ENCODE measurements around the gene KRTAP10-8. TPM values are rescaled to one million over a fixed set of nuclear protein-coding genes. Genes with fewer than 3 reads are reported as not detected.
"Not testable (repeated sequence)": the region's sequence is repeated elsewhere in the genome, so short reads cannot be mapped to it uniquely, and the experiment has no call there.

KRTAP10-8 gene
- total RNA-seq, 2 donors from 2014 or later = not detected

DNA sequence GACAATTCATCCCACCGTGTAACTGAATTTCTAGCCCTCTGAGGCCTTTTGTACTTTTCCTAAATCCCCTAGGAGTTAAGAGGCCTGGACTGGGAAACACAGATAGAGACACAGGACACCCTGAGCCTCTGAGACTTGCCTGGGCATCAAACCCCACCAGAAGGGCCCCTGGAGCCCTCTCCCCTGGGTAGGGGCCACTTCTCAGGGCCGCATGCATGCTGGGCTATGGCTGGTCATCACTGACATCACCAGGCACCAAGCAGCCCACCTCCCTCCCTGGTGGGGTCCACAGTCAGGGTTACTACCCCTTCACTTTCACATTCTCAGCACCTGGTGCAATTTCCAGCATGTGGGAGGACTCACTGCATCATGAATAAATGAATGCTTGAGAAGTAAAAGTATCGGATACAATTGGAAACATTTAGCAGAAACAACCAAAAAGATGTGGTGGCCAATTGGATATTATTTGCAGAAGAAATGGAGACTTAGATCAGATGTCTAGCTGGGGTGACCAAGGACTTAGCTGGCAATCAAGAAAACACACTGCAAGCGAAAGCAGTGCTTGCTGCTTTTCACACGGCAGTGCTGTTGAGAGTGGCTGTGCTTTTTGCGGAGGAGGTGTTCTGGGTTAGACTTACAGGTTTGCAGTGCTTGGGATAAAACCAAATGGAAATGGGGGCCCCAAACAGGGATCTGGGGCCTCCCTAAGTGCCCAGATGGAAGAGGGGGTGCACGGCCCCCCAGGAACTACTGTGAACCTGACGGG lies 12.4 kb upstream of the KRTAP10-8 start:
- no peaks in the 10 kb centered on the region for H3K36me3 Mint-ChIP-seq
- no peaks in the 10 kb centered on the region for H3K9me3 Mint-ChIP-seq
- H3K27me3 Mint-ChIP-seq = peaks cover 8 to 20% of the 10 kb centered on the region in 2 donors
- H3K4me1 Mint-ChIP-seq (ENCODE audit: low read depth in 2 of 2) = no peaks in the 10 kb centered on the region
- DNase-seq (ENCODE audit: low spot score) = no peak
- H3K4me3 Mint-ChIP-seq = no peak overlapping the region
- no peak for ATAC-seq
- H3K27ac Mint-ChIP-seq = no peak overlapping the region

DNA sequence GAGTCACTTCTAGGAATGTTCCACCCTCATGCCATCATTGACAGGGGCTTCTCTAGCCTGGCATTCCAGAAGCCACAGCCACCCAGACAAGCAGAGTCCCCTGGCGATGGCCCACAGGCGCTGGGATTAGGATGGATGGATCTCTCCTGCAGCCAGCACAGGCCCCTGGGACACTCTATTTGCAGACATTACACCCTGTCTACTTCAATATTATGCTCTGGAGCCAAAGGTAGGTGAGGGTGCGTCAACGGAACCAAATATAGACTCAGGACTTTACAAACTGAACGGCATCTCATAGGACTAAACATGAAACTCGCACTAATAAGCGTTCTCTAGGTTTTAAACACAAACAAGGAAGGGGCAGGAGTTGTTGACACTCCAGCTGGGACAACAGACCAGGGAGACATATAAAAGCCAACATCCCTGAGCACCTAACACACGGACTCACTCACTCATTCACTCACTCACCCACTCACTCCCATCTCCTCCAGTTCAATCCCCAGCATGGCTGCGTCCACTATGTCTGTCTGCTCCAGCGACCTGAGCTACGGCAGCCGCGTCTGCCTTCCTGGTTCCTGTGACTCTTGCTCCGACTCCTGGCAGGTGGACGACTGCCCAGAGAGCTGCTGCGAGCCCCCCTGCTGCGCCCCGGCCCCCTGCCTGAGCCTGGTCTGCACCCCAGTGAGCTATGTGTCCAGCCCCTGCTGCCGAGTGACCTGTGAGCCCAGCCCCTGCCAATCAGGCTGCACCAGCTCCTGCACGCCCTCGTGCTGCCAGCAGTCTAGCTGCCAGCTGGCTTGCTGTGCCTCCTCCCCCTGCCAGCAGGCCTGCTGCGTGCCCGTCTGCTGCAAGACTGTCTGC lies 11.5 kb upstream of the KRTAP10-8 start, which contains the start of gene KRTAP10-7:
Gene KRTAP10-7 (plus strand): TSS at position 480 of the 861 bp plus-strand sequence. CDS start 25 bp downstream, at position 505.
- H3K36me3 Mint-ChIP-seq; H3K27ac Mint-ChIP-seq; H3K4me1 Mint-ChIP-seq (ENCODE audit: low read depth in 2 of 2); H3K4me3 Mint-ChIP-seq; ATAC-seq; DNase-seq (ENCODE audit: low spot score); H3K9me3 Mint-ChIP-seq: not testable (repeated sequence)
- peaks cover 16 to 20% of the 10 kb centered on the region in 2 donors for H3K27me3 Mint-ChIP-seq

DNA sequence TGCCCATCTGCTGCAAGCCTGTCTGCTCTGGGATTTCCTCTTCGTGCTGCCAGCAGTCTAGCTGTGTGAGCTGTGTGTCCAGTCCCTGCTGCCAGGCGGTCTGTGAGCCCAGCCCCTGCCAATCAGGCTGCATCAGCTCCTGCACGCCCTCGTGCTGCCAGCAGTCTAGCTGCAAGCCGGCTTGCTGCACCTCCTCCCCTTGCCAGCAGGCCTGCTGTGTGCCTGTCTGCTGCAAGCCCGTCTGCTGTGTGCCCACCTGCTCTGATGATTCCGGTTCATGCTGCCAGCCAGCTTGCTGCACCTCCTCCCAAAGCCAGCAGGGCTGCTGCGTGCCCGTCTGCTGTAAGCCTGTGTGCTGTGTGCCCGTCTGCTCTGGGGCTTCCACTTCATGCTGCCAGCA lies 10.8 kb upstream of the KRTAP10-8 start:
- DNase-seq (ENCODE audit: low spot score); H3K36me3 Mint-ChIP-seq; ATAC-seq; H3K4me1 Mint-ChIP-seq (ENCODE audit: low read depth in 2 of 2); H3K27ac Mint-ChIP-seq; H3K4me3 Mint-ChIP-seq; H3K9me3 Mint-ChIP-seq: not testable (repeated sequence)
- H3K27me3 Mint-ChIP-seq = peaks cover 22% of the 10 kb centered on the region in 2 donors

DNA sequence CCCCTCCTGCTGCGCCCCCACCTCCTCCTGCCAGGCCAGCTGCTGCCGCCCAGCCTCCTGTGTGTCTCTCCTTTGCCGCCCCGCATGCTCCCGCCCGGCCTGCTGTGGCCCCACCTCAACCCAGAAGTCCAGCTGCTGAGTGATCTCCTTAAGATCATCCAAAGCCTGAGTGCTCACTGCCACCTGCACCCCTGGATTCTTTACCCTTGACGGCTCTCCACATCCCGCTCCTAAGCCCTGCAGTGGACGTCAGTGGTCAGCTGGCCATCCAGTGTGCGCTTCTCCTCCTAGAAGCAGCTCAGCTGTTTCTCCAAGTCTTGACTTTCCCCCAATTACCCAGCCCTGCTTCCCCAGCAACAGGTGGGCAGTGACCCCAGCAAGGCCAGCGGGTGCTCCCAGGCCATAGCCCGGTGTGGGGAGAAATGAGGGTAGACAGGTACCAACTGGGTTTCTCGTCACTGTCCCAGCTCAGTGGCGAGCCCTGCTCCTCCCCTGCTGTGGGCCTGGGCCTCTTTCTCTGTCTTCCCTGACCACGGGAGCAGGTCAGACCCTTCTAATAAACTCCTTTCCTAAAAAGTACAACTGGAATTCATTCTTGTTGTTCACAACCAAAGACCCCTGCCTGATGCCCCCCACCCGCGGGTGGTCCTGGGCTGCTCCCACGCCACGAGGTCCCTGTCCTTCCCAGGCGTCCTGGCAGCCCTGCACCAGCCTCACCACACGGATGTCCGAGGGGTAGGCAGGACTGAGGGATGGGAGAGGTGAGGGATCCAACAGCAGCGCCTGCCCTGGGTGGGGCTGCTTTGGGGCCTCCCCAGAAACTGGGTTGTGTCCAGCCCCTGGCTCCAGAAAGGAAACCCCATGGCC lies 10.1 kb upstream of the KRTAP10-8 start:
- ATAC-seq (no peak), DNase-seq (ENCODE audit: low spot score) (no peak)
- Mint-ChIP-seq H3K4me3 (no peak overlapping the region), H3K4me1 (ENCODE audit: low read depth in 2 of 2) (no peaks in the 10 kb centered on the region), H3K27ac (no peak overlapping the region), H3K27me3 (peaks cover 22 to 25% of the 10 kb centered on the region in 2 donors), H3K36me3 (no peaks in the 10 kb centered on the region), H3K9me3 (no peaks in the 10 kb centered on the region)

DNA sequence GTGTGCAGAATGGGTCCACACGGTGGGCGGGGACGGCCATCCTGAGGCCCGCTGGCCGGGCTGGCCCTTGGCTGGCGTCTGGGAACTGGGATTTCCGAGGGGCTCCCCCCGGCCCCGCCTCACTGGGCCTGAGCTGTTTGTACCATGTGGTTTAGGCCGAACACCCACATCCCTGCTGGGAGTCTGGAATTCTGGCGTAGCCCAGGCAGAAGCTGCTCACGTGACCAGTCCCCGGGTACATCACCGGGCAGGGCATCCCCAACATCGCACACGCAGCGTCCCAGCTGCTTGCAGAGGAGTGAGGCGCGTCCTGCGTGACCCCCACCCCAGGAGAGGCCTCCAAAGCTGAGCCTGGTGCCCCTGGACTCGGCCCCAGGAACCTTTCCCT lies 9.4 kb upstream of the KRTAP10-8 start:
- no peaks in the 10 kb centered on the region for H3K9me3 Mint-ChIP-seq
- DNase-seq (ENCODE audit: low spot score) = no peak
- H3K4me1 Mint-ChIP-seq (ENCODE audit: low read depth in 2 of 2) = no peaks in the 10 kb centered on the region
- H3K27ac Mint-ChIP-seq = no peak overlapping the region
- ATAC-seq = no peak
- peaks cover 23 to 25% of the 10 kb centered on the region in 2 donors for H3K27me3 Mint-ChIP-seq
- no peaks in the 10 kb centered on the region for H3K36me3 Mint-ChIP-seq
- H3K4me3 Mint-ChIP-seq = no peak overlapping the region

DNA sequence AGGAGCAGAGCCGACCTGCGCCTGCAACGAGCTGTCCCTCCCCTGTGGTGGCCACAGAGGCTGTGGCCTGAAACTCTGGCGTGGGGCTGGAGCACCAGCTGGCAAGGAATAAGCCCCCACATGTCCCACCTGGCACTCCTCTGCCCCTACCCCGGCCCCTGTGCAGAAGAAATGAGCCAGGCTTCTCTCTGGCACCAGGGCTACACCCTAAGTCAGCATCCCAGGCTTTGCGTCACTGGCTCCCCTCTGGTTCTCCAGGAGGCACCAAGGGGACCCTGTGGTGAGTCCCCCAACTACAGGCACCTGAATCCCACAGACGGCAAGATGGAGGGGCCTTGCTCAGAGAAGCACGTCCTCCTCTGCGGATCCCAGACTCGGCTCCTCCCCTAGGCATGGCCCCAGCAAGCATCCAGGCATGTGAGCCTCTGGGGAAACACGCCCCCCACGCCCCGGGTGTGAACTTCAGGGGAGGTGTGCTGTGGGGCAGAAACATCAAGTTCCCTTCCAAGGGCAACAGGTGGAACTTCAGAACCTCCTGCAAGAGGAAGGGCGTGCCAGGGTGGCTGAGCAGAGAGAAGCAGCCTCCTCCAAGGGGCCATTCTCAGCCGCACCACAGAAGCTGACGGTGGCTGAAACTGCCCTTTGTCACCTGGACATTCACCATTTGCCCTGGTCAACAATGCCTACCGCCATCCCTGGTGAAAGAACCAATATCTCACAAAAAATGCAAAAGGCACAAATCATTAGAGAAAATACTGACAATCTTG lies 8.6 kb upstream of the KRTAP10-8 start:
- no peak for DNase-seq (ENCODE audit: low spot score)
- Mint-ChIP-seq H3K4me1 (ENCODE audit: low read depth in 2 of 2) (no peaks in the 10 kb centered on the region), H3K4me3 (no peak overlapping the region), H3K9me3 (no peaks in the 10 kb centered on the region), H3K36me3 (no peaks in the 10 kb centered on the region), H3K27ac (no peak overlapping the region), H3K27me3 (peaks cover 20 to 23% of the 10 kb centered on the region in 2 donors)
- ATAC-seq = no peak

DNA sequence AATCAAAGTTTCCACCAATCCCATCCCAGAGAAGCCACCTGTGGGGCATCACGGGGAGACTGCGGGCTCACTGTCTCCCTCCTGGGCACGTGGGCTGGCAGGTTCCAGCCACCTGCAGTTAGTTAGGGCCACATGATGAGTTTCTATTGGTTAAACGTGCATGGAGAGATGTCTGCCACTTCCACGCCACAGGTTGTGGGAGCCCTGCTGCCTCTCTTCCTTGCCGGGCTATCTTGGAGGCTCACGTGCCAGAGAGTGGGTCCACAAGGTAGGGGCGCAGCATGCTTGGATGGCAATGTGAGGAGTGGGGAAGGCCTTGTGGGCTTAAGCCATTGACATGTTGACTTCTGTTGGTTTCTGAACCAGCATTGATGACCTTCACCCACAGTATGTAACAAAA lies 8.0 kb upstream of the KRTAP10-8 start:
- peaks cover 3% of the 10 kb centered on the region for H3K36me3 Mint-ChIP-seq
- no peaks in the 10 kb centered on the region for H3K4me1 Mint-ChIP-seq (ENCODE audit: low read depth in 2 of 2)
- peaks cover 2% of the 10 kb centered on the region for H3K9me3 Mint-ChIP-seq
- no peak overlapping the region for H3K27ac Mint-ChIP-seq
- no peak for ATAC-seq
- peaks cover 18 to 20% of the 10 kb centered on the region in 2 donors for H3K27me3 Mint-ChIP-seq
- no peak for DNase-seq (ENCODE audit: low spot score)
- H3K4me3 Mint-ChIP-seq = no peak overlapping the region

DNA sequence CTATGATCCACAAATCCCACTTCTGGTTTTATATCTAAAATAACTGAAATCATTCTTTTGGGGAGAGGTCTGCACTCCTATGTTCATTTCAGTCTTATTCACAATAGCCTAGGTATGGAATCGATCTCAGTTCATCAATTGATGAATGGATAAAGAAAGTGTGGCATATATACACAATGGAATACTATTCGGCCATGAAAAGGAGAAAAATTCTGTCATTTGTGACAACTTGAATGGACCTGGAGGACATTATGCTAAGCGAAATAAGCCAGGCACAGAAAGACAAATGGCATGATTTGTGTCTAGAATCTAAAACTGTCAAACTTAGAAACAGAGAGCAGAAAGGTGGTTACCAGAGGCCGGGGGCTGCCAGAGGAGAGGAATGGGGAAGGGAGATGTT lies 5.4 kb upstream of the KRTAP10-8 start:
- DNase-seq (ENCODE audit: low spot score) (no peak), ATAC-seq (no peak)
- H3K9me3 Mint-ChIP-seq = peaks cover 17% of the 10 kb centered on the region
- H3K4me1 Mint-ChIP-seq (ENCODE audit: low read depth in 2 of 2) = no peaks in the 10 kb centered on the region
- peaks cover 21% of the 10 kb centered on the region for H3K36me3 Mint-ChIP-seq
- peaks cover 18 to 22% of the 10 kb centered on the region in 2 donors for H3K27me3 Mint-ChIP-seq
- H3K4me3 Mint-ChIP-seq = no peak overlapping the region
- H3K27ac Mint-ChIP-seq = no peak overlapping the region

DNA sequence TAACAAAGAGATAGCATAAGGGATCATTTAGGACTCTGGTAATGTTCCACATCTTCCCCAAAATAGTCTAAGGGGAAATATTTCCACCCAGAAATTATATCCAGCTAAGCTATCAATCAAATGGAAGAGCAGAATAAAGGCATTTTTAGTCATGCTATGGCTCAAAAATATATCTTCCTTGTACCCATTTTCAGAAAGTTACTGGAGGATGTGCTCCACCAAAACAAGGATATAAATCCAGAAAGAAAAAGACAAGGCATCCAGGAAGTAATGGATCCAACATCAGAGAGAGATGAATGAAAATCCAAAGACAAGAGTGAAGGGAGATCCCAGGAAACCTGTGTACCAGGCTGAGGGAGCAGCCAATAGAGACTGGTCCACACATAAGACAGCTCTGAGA lies 2.7 kb upstream of the KRTAP10-8 start:
- DNase-seq (ENCODE audit: low spot score) (no peak), ATAC-seq (no peak)
- no peak overlapping the region for H3K4me3 Mint-ChIP-seq
- H3K27me3 Mint-ChIP-seq = peaks cover 18 to 21% of the 10 kb centered on the region in 2 donors
- H3K9me3 Mint-ChIP-seq = peaks cover 17% of the 10 kb centered on the region
- H3K36me3 Mint-ChIP-seq = peaks cover 22% of the 10 kb centered on the region
- H3K27ac Mint-ChIP-seq = no peak overlapping the region
- H3K4me1 Mint-ChIP-seq (ENCODE audit: low read depth in 2 of 2) = peaks cover 0 to 4% of the 10 kb centered on the region in 2 donors

DNA sequence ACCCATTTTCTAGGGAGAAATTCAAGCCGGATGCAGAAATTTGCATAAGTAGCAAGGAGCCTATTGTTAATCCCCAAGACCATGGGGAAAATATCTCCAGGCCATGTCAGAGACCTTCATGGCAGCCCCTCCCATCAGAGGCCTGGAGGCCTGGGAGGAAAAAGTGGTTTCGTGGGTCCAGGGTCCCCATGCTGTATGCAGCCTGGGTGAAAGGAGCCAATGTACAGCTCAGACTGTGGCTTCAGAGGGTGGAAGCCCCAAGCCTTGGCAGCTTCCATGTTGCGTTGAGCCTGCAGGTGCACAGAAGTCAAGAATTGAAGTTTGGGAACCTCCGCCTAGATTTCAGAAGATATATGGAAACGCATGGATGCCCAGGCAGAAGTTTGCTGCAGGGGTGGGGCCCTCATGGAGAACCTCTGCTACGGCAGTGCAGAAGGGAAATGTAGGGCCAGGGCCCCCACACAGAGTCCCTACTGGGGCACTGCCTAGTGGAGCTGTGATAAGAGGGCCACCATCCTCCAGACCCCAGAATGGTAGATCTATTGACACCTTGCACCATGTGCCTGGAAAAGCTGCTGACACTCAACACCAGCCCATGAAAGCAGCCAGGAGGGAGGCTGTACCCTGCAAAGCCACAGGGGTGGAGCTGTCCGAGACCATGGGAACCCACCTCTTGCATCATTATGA lies 1.6 kb upstream of the KRTAP10-8 start:
- not testable (repeated sequence) for ATAC-seq; H3K4me1 Mint-ChIP-seq (ENCODE audit: low read depth in 2 of 2); H3K4me3 Mint-ChIP-seq; DNase-seq (ENCODE audit: low spot score); H3K27ac Mint-ChIP-seq
- Mint-ChIP-seq H3K36me3 (peaks cover 22% of the 10 kb centered on the region), H3K27me3 (peaks cover 11 to 17% of the 10 kb centered on the region in 2 donors), H3K9me3 (peaks cover 17% of the 10 kb centered on the region)

DNA sequence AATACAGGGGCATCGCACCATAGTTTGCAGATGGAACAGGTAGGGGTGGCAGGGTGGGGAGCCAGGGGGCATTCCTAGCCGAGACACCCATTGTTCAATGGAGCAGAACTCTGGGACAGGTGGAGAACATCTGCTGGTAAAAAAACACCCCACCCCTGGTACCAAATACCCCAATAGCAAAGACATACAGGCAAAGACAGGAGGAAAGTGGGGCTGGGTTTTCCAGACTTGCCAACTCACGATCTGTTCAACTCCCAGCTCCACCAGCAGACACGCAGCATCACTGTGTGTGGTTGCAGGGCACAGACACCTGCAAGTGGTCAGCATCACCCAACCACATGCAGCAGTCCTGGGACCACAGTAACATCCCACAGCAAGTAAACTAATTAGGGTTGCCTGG lies 328 bp upstream of the KRTAP10-8 start:
- Mint-ChIP-seq H3K27me3 (peaks cover 5 to 13% of the 10 kb centered on the region in 2 donors), H3K4me1 (ENCODE audit: low read depth in 2 of 2) (peaks cover 0 to 8% of the 10 kb centered on the region in 2 donors), H3K9me3 (peaks cover 17% of the 10 kb centered on the region), H3K36me3 (peaks cover 22% of the 10 kb centered on the region), H3K4me3 (no peak overlapping the region), H3K27ac (no peak overlapping the region)
- DNase-seq (ENCODE audit: low spot score) (no peak), ATAC-seq (no peak)

DNA sequence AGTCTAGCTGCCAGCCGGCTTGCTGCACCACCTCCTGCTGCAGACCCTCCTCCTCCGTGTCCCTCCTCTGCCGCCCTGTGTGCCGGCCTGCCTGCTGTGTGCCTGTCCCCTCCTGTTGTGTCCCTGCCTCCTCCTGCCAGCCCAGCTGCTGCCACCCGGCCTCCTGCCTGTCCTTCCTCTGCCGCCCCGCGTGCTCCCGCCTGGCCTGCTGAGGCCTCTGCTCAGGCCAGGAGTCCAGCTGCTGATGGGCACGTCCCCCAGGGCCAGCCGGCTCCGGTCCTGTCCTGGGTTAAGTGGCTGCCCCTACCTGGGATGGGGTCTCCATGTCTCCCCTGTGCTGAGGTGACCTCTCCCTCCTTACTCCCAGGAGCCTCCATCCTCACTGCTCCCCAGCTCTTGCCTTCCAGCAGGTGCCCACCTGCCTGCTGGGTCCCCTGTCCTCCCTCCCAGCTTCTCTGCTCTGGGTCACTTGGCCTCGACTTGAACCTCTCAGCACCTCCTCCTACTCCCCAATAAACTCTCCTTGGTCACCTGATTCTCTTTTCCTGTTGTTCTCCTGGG lies 870 bp downstream of the KRTAP10-8 start:
- no peak for ATAC-seq
- no peak overlapping the region for H3K4me3 Mint-ChIP-seq
- H3K9me3 Mint-ChIP-seq = peaks cover 17% of the 10 kb centered on the region
- peaks cover 0 to 12% of the 10 kb centered on the region in 2 donors for H3K4me1 Mint-ChIP-seq (ENCODE audit: low read depth in 2 of 2)
- no peak for DNase-seq (ENCODE audit: low spot score)
- H3K36me3 Mint-ChIP-seq = peaks cover 22% of the 10 kb centered on the region
- H3K27me3 Mint-ChIP-seq = peaks cover under 1 to 10% of the 10 kb centered on the region in 2 donors
- no peak overlapping the region for H3K27ac Mint-ChIP-seq

Data from natural killer cell treated with Interleukin-12 subunit alpha and Interleukin-12 subunit beta and Interleukin-15 and Interleukin-18, amount 100 ng/mL, for 72 hours (primary cell).